ENCODE results near the gene AMBRA1.

AMBRA1 gene

GRCh38 chr11:46392421-46393230, 201.2 kb downstream of the AMBRA1 start:
- DNase-seq (ENCODE audit: low read depth in 1 of 2, low spot score in 1 of 2) = peak; percentile 65 to 73
- TF ChIP-seq CTCF (IDR thresholded peaks at IDR 0.05; ENCODE audit: insufficient read depth, low read length) (no peak), SPI1 (IDR thresholded peaks at IDR 0.05; ENCODE audit: borderline replicate concordance, low read depth) (no peak), POLR2AphosphoS5 (IDR thresholded peaks at IDR 0.05; ENCODE audit: low read depth) (no peak), GABPA (IDR thresholded peaks at IDR 0.05; ENCODE audit: low read depth) (no peak), REST (IDR thresholded peaks at IDR 0.05; ENCODE audit: insufficient replicate concordance, low read depth) (peak; percentile 99)
- Histone ChIP-seq H3K27ac (replicated peaks) (no peak overlapping the region), H3K27me3 (ENCODE audit: insufficient read depth, poor library complexity, severe bottlenecking) (peaks cover 25% of the 10 kb centered on the region), H3K4me3 (replicated peaks; ENCODE audit: insufficient read depth, low read length) (peak overlapping the region; percentile 57)

- TF ChIP-seq REST (IDR thresholded peaks at IDR 0.05; ENCODE audit: insufficient replicate concordance, low read depth) = no peak
- no peak for TF ChIP-seq SPI1 (IDR thresholded peaks at IDR 0.05; ENCODE audit: borderline replicate concordance, low read depth)
- TF ChIP-seq GABPA (IDR thresholded peaks at IDR 0.05; ENCODE audit: low read depth) = no peak
- DNase-seq (ENCODE audit: low read depth in 1 of 2, low spot score in 1 of 2) = no peak
- H3K4me3 ChIP-seq (replicated peaks; ENCODE audit: insufficient read depth, low read length) = peak within 1 kb of the TSS; percentile 57
- peaks cover 25% of the 10 kb centered on the region for H3K27me3 ChIP-seq (ENCODE audit: insufficient read depth, poor library complexity, severe bottlenecking)
- no peak within 1 kb of the TSS for H3K27ac ChIP-seq (replicated peaks)
Observed at GRCh38 chr11:46391578-46392420, 202.0 kb downstream of the AMBRA1 start, which contains the start of gene CHRM4. CHRM4 (minus strand) TSS chr11:46391776; CDS start chr11:46386557, 5,219 bp downstream.

GRCh38 chr11:46391186-46391577, 202.6 kb downstream of the AMBRA1 start:
- H3K27me3 ChIP-seq (ENCODE audit: insufficient read depth, poor library complexity, severe bottlenecking) = peaks cover 25% of the 10 kb centered on the region
- no peak for DNase-seq (ENCODE audit: low read depth in 1 of 2, low spot score in 1 of 2)
- peak overlapping the region; percentile 27 for H3K4me3 ChIP-seq (replicated peaks; ENCODE audit: insufficient read depth, low read length)
- TF ChIP-seq SPI1 (IDR thresholded peaks at IDR 0.05; ENCODE audit: borderline replicate concordance, low read depth) (no peak), REST (IDR thresholded peaks at IDR 0.05; ENCODE audit: insufficient replicate concordance, low read depth) (no peak), CTCF (IDR thresholded peaks at IDR 0.05; ENCODE audit: insufficient read depth, low read length) (no peak), GABPA (IDR thresholded peaks at IDR 0.05; ENCODE audit: low read depth) (no peak), POLR2AphosphoS5 (IDR thresholded peaks at IDR 0.05; ENCODE audit: low read depth) (no peak)
- no peak overlapping the region for H3K27ac ChIP-seq (replicated peaks)
